IMR-90 (cell line): Measurements from ENCODE around the gene KRT80. TPM values are rescaled to one million over a fixed set of nuclear protein-coding genes. Genes with fewer than 3 reads are reported as not detected.
A peak's percentile ranks its signal among the peaks of the same experiment; 100 is the strongest.

ENCODE experiments used
- ATAC-seq: fragments of 200-7000 bp; cut with Tn5 transposase; 2 replicates; pipeline ENCODE4 v1.9.1; 2020; ENCODE audit warnings: low read depth, mild to moderate bottlenecking, moderate library complexity
- BruUV-seq: library from RNA; stranded (reverse); fragments of 400-500 nt; replicated peaks from 2 replicates; lab custom pipeline; 2021; lab: Mats Ljungman, UMichigan
- CTCF ChIA-PET: fragments of 300-600 bp; formaldehyde crosslinking; extraction: SDS; loops from one replicate; lab custom pipeline; 2021; ENCODE audit warnings: antibody characterized with exemption; lab: Yijun Ruan, JAX
- POLR2A ChIA-PET: fragments of 300-600 bp; sonication (Branson Sonifier 250); formaldehyde crosslinking; loops from one replicate; lab custom pipeline; 2022; ENCODE audit warnings: antibody characterized with exemption; ENCODE audit not compliant: unreplicated experiment; lab: Charles Lee
- DNase-seq: peaks from one replicate; pipeline ENCODE4 v3.0.0; 2013
- H2AFZ ChIP-seq: replicated peaks from 2 replicates; pipeline ENCODE3; 2013; ENCODE audit warnings: low read length, mild to moderate bottlenecking; ENCODE audit not compliant: poor library complexity
- H2AK5ac ChIP-seq: 2 replicates; pipeline ENCODE4 v1.6.1; 2013; ENCODE audit warnings: low read depth, low read length, inconsistent platforms
- H2AK9ac ChIP-seq: replicated peaks from 2 replicates; pipeline ENCODE3; 2013; ENCODE audit warnings: mild to moderate bottlenecking, low read depth, low read length, moderate library complexity; ENCODE audit not compliant: poor library complexity
- H2BK120ac ChIP-seq: 2 replicates; pipeline ENCODE4 v1.6.1; 2013; ENCODE audit warnings: low read depth, low read length, inconsistent platforms
- H2BK15ac ChIP-seq: 3 replicates; pipeline ENCODE4 v1.6.1; 2013; ENCODE audit warnings: low read depth, low read length, inconsistent platforms
- H2BK20ac ChIP-seq: 2 replicates; pipeline ENCODE4 v1.6.1; 2013; ENCODE audit warnings: low read depth, mild to moderate bottlenecking, inconsistent platforms, low read length, moderate library complexity
- H2BK5ac ChIP-seq: 2 replicates; pipeline ENCODE4 v1.6.1; 2013; ENCODE audit warnings: mild to moderate bottlenecking, low read depth, low read length, inconsistent platforms; ENCODE audit not compliant: poor library complexity, severe bottlenecking
- H3K14ac ChIP-seq: replicated peaks from 2 replicates; pipeline ENCODE4 v1.6.1; 2013; ENCODE audit warnings: low read depth, low read length, inconsistent platforms
- H3K18ac ChIP-seq: 2 replicates; pipeline ENCODE4 v1.6.1; 2013; ENCODE audit warnings: low read depth, low read length, control low read depth
- H3K23ac ChIP-seq: 2 replicates; pipeline ENCODE4 v1.6.1; 2013; ENCODE audit warnings: low read depth, low read length, inconsistent platforms
- H3K27ac ChIP-seq: 2 replicates; pipeline ENCODE4 v1.5.1; 2013; ENCODE audit warnings: mild to moderate bottlenecking, control low read depth, low read length; ENCODE audit not compliant: insufficient read depth
- H3K27me3 ChIP-seq: 2 replicates; pipeline ENCODE4 v1.6.1; 2013; ENCODE audit warnings: low read length; ENCODE audit not compliant: control insufficient read depth, insufficient read depth
- H3K36me3 ChIP-seq: 2 replicates; pipeline ENCODE4 v1.6.1; 2013; ENCODE audit warnings: low read length, mixed read lengths; ENCODE audit not compliant: control insufficient read depth, insufficient read depth
- H3K4ac ChIP-seq: 2 replicates; pipeline ENCODE4 v1.6.1; 2013; ENCODE audit warnings: low read depth, low read length, inconsistent platforms
- H3K4me1 ChIP-seq: 2 replicates; pipeline ENCODE4 v1.6.1; 2013; ENCODE audit warnings: low read length, mixed read lengths; ENCODE audit not compliant: control insufficient read depth, insufficient read depth
- H3K4me2 ChIP-seq: 2 replicates; pipeline ENCODE4 v1.6.1; 2013; ENCODE audit warnings: low read depth, mild to moderate bottlenecking, control low read depth, low read length, moderate library complexity
- H3K4me3 ChIP-seq: 2 replicates; pipeline ENCODE4 v1.5.1; 2013; ENCODE audit warnings: low read depth, mild to moderate bottlenecking, control low read depth, low read length, moderate library complexity; ENCODE audit not compliant: insufficient read depth
- H3K56ac ChIP-seq: 2 replicates; pipeline ENCODE4 v1.6.1; 2013; ENCODE audit warnings: low read length, inconsistent platforms; ENCODE audit not compliant: insufficient read depth; ENCODE audit errors: extremely low read depth
- H3K79me1 ChIP-seq, 2 experiments: 2 replicates each; pipeline ENCODE4 v1.6.1; 2013; ENCODE audit warnings: low read length in 2 of 2, inconsistent platforms in 1 of 2, low read depth in 1 of 2
- H3K9ac ChIP-seq: 2 replicates; pipeline ENCODE4 v1.6.1; 2013; ENCODE audit warnings: low read depth, low read length, control low read depth
- H3K9me1 ChIP-seq: 2 replicates; pipeline ENCODE4 v1.6.1; 2013; ENCODE audit warnings: low read length, inconsistent platforms; ENCODE audit not compliant: insufficient read depth
- H3K9me3 ChIP-seq: 2 replicates; pipeline ENCODE4 v1.6.1; 2013; ENCODE audit warnings: low read length; ENCODE audit not compliant: control insufficient read depth, insufficient read depth
- H4K20me1 ChIP-seq: 2 replicates; pipeline ENCODE4 v1.6.1; 2013; ENCODE audit warnings: low read length, inconsistent platforms; ENCODE audit not compliant: insufficient read depth
- H4K5ac ChIP-seq: 2 replicates; pipeline ENCODE4 v1.6.1; 2013; ENCODE audit warnings: mild to moderate bottlenecking, low read depth, low read length, control low read depth
- H4K8ac ChIP-seq, 2 experiments: 2 replicates each; pipeline ENCODE4 v1.6.1; 2013; ENCODE audit warnings: low read depth in 2 of 2, low read length in 2 of 2, control low read depth in 1 of 2, inconsistent platforms in 1 of 2
- H4K91ac ChIP-seq: 2 replicates; pipeline ENCODE4 v1.6.1; 2013; ENCODE audit warnings: low read depth, low read length, inconsistent platforms; ENCODE audit not compliant: insufficient read depth
- BHLHE40 ChIP-seq: fragments of 150-350 bp; IDR thresholded peaks from 2 replicates; pipeline ENCODE4 v1.6.1; 2016; ENCODE audit warnings: mild to moderate bottlenecking, low read depth, low read length
- CEBPB ChIP-seq: IDR thresholded peaks from 2 replicates; pipeline ENCODE4 v1.6.1; 2012; ENCODE audit warnings: low read depth, low read length, improper control_type of control experiment
- CHD1 ChIP-seq: IDR thresholded peaks from 2 replicates; pipeline ENCODE4 v1.6.1; 2012; ENCODE audit warnings: low read depth, low read length, improper control_type of control experiment
- FOS ChIP-seq: fragments of 150-350 bp; IDR thresholded peaks from 2 replicates; pipeline ENCODE4 v1.6.1; 2016; ENCODE audit warnings: low read depth, low read length
- MAFK ChIP-seq: IDR thresholded peaks from 2 replicates; pipeline ENCODE4 v1.6.1; 2012; ENCODE audit warnings: low read depth, low read length, improper control_type of control experiment
- MAZ ChIP-seq: IDR thresholded peaks from 2 replicates; pipeline ENCODE4 v1.6.1; 2012; ENCODE audit warnings: low read depth, mild to moderate bottlenecking, low read length, improper control_type of control experiment, moderate library complexity, borderline replicate concordance
- MXI1 ChIP-seq: IDR thresholded peaks from 2 replicates; pipeline ENCODE4 v1.6.1; 2012; ENCODE audit warnings: low read depth, mild to moderate bottlenecking, low read length, moderate library complexity, borderline replicate concordance
- NFE2L2 ChIP-seq: fragments of 150-350 bp; IDR thresholded peaks from 2 replicates; pipeline ENCODE4 v1.6.1; 2016; ENCODE audit warnings: low read depth, mild to moderate bottlenecking, low read length
- POLR2A ChIP-seq: IDR thresholded peaks from 2 replicates; pipeline ENCODE4 v1.6.1; 2012; ENCODE audit warnings: mild to moderate bottlenecking, low read depth, low read length
- RAD21 ChIP-seq: IDR thresholded peaks from 2 replicates; pipeline ENCODE4 v1.6.1; 2012; ENCODE audit warnings: low read length, improper control_type of control experiment
- RCOR1 ChIP-seq: IDR thresholded peaks from 2 replicates; pipeline ENCODE4 v1.6.1; 2012; ENCODE audit warnings: mild to moderate bottlenecking, low read length, improper control_type of control experiment; ENCODE audit not compliant: insufficient replicate concordance
- RFX5 ChIP-seq: IDR thresholded peaks from 2 replicates; pipeline ENCODE4 v1.8.0; 2012; ENCODE audit warnings: low read depth, mild to moderate bottlenecking, low read length, moderate library complexity
- SMC3 ChIP-seq: fragments of 150-350 bp; IDR thresholded peaks from 2 replicates; pipeline ENCODE4 v1.6.1; 2016; ENCODE audit warnings: low read depth, mild to moderate bottlenecking, antibody characterized with exemption, low read length, moderate library complexity
- WGBS, 2 experiments: methylation state at CpG; one replicate each; pipeline versions ENCODE4 v1.1.5 to v1.1.7; 2013; ENCODE audit warnings: missing lambda C conversion rate in 2 of 2; ENCODE audit not compliant: insufficient read length in 1 of 2; ENCODE audit errors: extremely low coverage in 2 of 2; 5-methylcytosine and 5-hydroxymethylcytosine counted together
- dilution Hi-C: fragments of 300-500 bp; cut with HindIII; formaldehyde crosslinking; loops from one replicate; pipeline ENCODE4 v1.14.3; 2018; ENCODE audit warnings: low sequenced_read_pairs; ENCODE audit not compliant: unreplicated experiment
- in situ Hi-C: fragments of 300-500 bp; cut with MboI; formaldehyde crosslinking; loops from 3 replicates; pipeline ENCODE4 v1.14.3; 2019; ENCODE audit warnings: low sequenced_read_pairs, inconsistent platforms, mixed read lengths
- intact Hi-C: fragments of 100-400 bp; cut with micrococcal nuclease; formaldehyde crosslinking; loops from 2 replicates; pipeline ENCODE4 v1.10.0; 2022
- polyA plus RNA-seq, 3 experiments: library from polyadenylated mRNA; depleted of rRNA; stranded (reverse); fragments of >200 nt; gene quantifications; 2 replicates each; pipeline ENCODE4 v1.2.3, GENCODE V29; 2012; ENCODE audit warnings: low replicate concordance in 1 of 3
- total RNA-seq: library from RNA; depleted of rRNA; stranded (reverse); fragments of >200 nt; gene quantifications from 2 replicates; pipeline ENCODE4 v1.2.3, GENCODE V29; 2012
- TF ChIP-seq, protein P1 (sequence below): fragments of 150-350 bp; IDR thresholded peaks from 2 replicates; pipeline ENCODE4 v1.6.1; 2017; ENCODE audit warnings: mild to moderate bottlenecking, antibody characterized with exemption, low read length, low read depth
- TF ChIP-seq, protein P2 (sequence below): conservative IDR thresholded peaks from 2 replicates; pipeline ENCODE4 v1.5.1; 2012; ENCODE audit warnings: mild to moderate bottlenecking, low read depth, low read length, improper control_type of control experiment

Gene KRT80
- total and polyA plus RNA-seq, 2 of the 4 experiments (the other 2 are of a cell fraction), result 0.54 to 3.4 TPM

DNA sequence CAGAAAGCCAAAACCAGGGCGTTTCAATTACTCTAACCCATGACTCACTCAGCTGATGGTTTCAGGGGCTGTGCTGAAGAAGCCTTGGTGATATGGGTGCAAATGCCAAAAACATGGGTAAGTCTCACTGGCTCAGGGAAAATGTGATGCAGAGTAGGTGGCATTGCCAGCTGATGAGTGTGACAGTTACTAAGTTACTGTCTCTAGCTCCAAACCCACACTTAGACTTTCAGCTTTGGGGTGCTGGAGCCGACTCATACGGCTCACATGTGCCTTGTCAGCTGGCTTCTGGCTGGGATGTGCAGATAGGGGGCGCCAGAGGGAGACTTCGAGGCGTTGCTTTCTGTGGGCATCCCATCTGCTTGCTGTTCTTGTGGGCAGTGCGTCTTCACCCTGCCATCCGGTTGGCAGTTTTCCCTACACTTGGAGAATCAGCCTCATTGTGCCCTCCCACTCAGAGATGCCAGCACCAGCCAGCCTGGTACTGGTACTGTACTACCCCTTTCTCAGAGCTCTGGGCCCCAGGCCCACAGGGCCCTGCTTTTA lies 30.2 kb upstream of the KRT80 start:
- peaks cover 19% of the 10 kb centered on the region for H3K9me1 ChIP-seq
- H2BK5ac ChIP-seq, result no peak overlapping the region
- intact Hi-C loops, result loop anchor here (1.0 kb wide), 1 partner anchor 102 kb away; no protein-coding TSS in a partner anchor
- no peak overlapping the region for H3K9ac ChIP-seq
- peak overlapping the region; percentile 17 for H2AK9ac ChIP-seq
- H2BK15ac ChIP-seq, result peak overlapping the region; percentile 80; the same call in 2 of the 3 replicates
- no TSS peak for BruUV-seq
- no peak overlapping the region for H4K5ac ChIP-seq
- no peak overlapping the region for H3K27ac ChIP-seq
- ATAC-seq (peak; percentile 37), DNase-seq (peak; percentile 25)
- POLR2A ChIA-PET, result no interaction called here
- H3K9me3 ChIP-seq, result peaks cover 2% of the 10 kb centered on the region
- H4K20me1 ChIP-seq, result no peaks in the 10 kb centered on the region
- no peak overlapping the region for H3K56ac ChIP-seq
- CTCF ChIA-PET, result interaction anchor here (1.3 to 4.0 kb wide), 3 partner anchors 57 to 116 kb away, joined by 3 to 14 read pairs (median 8); no protein-coding TSS in a partner anchor
- H2AFZ ChIP-seq, result peak overlapping the region; percentile 1
- no peak overlapping the region for H3K18ac ChIP-seq
- dilution Hi-C loops, result no loop called here
- H2BK20ac ChIP-seq, result peak overlapping the region; percentile 83
- H3K4me1 ChIP-seq, result peaks cover 9% of the 10 kb centered on the region; the same call in 1 of the 2 replicates
- H3K23ac ChIP-seq, result peak overlapping the region; percentile 56
- peak overlapping the region; percentile 67 for H2BK120ac ChIP-seq
- H4K8ac ChIP-seq, result peak overlapping the region in 1 of 2 experiments; percentile 19; a peak in 1 of 4 replicates
- 6% methylated on average over 3 of the region's 8 CpGs; no CpG with 5 or more reads in 1 of the 2 experiments for WGBS, 2 experiments
- no peak overlapping the region for H3K4me3 ChIP-seq
- H3K14ac ChIP-seq, result peak overlapping the region; percentile 82
- peak overlapping the region; percentile 81 for H3K4ac ChIP-seq
- in situ Hi-C loops, result no loop called here
- H4K91ac ChIP-seq, result peak overlapping the region; percentile 55
- peak overlapping the region; percentile 81; the same call in 1 of the 2 replicates for H2AK5ac ChIP-seq
- no peak overlapping the region for H3K4me2 ChIP-seq
- no peaks in the 10 kb centered on the region for H3K27me3 ChIP-seq
- H3K36me3 ChIP-seq, result no peaks in the 10 kb centered on the region
- H3K79me1 ChIP-seq, result no peaks in the 10 kb centered on the region
- 0 out of 2 replicates have a peak, but pooled peaks have one; percentile 15 for TF ChIP-seq FOS
- no peak for TF ChIP-seq CHD1
- no peak for TF ChIP-seq MXI1
- no peak for TF ChIP-seq MAZ
- no peak for TF ChIP-seq POLR2A
- no peak for TF ChIP-seq MAFK
- TF ChIP-seq RCOR1, result no peak
- TF ChIP-seq NFE2L2, result no peak
- TF ChIP-seq, protein P1, sequence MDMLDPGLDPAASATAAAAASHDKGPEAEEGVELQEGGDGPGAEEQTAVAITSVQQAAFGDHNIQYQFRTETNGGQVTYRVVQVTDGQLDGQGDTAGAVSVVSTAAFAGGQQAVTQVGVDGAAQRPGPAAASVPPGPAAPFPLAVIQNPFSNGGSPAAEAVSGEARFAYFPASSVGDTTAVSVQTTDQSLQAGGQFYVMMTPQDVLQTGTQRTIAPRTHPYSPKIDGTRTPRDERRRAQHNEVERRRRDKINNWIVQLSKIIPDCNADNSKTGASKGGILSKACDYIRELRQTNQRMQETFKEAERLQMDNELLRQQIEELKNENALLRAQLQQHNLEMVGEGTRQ, result peak; percentile 36; the same call in 1 of the 2 replicates
- TF ChIP-seq SMC3, result 0 out of 2 replicates have a peak, but pooled peaks have one; percentile 14
- no peak for TF ChIP-seq RFX5
- TF ChIP-seq, protein P2, sequence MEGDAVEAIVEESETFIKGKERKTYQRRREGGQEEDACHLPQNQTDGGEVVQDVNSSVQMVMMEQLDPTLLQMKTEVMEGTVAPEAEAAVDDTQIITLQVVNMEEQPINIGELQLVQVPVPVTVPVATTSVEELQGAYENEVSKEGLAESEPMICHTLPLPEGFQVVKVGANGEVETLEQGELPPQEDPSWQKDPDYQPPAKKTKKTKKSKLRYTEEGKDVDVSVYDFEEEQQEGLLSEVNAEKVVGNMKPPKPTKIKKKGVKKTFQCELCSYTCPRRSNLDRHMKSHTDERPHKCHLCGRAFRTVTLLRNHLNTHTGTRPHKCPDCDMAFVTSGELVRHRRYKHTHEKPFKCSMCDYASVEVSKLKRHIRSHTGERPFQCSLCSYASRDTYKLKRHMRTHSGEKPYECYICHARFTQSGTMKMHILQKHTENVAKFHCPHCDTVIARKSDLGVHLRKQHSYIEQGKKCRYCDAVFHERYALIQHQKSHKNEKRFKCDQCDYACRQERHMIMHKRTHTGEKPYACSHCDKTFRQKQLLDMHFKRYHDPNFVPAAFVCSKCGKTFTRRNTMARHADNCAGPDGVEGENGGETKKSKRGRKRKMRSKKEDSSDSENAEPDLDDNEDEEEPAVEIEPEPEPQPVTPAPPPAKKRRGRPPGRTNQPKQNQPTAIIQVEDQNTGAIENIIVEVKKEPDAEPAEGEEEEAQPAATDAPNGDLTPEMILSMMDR, result peak; percentile 50
- peak; percentile 33 for TF ChIP-seq RAD21
- TF ChIP-seq CEBPB, result no peak
- TF ChIP-seq BHLHE40, result no peak
